ENCODE data around the gene DOCK1. TPM values are rescaled to one million over a fixed set of nuclear protein-coding genes. Genes with fewer than 3 reads are reported as not detected.

The DOCK1 gene
- total RNA-seq, 1 experiment from 2014 or later, result 82.2 TPM

DNA sequence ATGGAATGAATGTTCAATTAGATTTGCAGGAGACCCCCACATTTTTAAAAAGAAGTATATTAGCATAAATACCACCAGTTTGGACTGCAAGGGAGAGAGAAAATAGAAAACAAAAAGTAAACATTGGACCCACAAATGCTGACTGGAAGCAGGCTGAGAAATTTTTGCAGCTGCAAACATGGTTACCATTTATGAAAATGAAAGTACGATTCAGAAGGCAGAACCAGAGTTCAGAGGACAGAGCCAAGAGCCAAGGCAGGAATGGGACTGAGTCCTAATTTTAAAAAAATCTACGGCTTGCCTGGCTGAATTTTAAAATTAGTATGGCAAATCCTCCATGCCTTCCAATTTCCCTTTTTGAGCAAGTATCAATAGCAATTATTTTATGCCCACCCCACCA lies 569.3 kb downstream of the DOCK1 start:
- CTCF ChIA-PET, result no interaction called here
- H3K4me3 ChIP-seq (ENCODE audit: low read depth, low read length), result no peak overlapping the region
- Mint-ChIP-seq H3K36me3 (ENCODE audit: insufficient read depth, unreplicated experiment) (no peaks in the 10 kb centered on the region), H3K4me1 (ENCODE audit: low read depth, unreplicated experiment) (no peaks in the 10 kb centered on the region), H3K27ac (ENCODE audit: unreplicated experiment) (no peak overlapping the region), H3K27me3 (ENCODE audit: insufficient read depth, unreplicated experiment) (peaks cover 27% of the 10 kb centered on the region), H3K9me3 (ENCODE audit: unreplicated experiment) (no peaks in the 10 kb centered on the region), H3K4me3 (ENCODE audit: unreplicated experiment) (no peak overlapping the region)
- H3K9me3 ChIP-seq, result no peaks in the 10 kb centered on the region
- BruUV-seq (replicated peaks), result no TSS peak
- no peaks in the 10 kb centered on the region for H3K36me3 ChIP-seq (ENCODE audit: control insufficient read depth, insufficient read depth, low read length)
- H3K4me1 ChIP-seq, result no peaks in the 10 kb centered on the region
- H3K27me3 ChIP-seq (replicated peaks; ENCODE audit: control insufficient read depth, insufficient read depth, low read length), result no peaks in the 10 kb centered on the region
- DNase-seq, result no peak
- POLR2A ChIA-PET, result no interaction called here
- TF ChIP-seq, protein P1, sequence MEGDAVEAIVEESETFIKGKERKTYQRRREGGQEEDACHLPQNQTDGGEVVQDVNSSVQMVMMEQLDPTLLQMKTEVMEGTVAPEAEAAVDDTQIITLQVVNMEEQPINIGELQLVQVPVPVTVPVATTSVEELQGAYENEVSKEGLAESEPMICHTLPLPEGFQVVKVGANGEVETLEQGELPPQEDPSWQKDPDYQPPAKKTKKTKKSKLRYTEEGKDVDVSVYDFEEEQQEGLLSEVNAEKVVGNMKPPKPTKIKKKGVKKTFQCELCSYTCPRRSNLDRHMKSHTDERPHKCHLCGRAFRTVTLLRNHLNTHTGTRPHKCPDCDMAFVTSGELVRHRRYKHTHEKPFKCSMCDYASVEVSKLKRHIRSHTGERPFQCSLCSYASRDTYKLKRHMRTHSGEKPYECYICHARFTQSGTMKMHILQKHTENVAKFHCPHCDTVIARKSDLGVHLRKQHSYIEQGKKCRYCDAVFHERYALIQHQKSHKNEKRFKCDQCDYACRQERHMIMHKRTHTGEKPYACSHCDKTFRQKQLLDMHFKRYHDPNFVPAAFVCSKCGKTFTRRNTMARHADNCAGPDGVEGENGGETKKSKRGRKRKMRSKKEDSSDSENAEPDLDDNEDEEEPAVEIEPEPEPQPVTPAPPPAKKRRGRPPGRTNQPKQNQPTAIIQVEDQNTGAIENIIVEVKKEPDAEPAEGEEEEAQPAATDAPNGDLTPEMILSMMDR (IDR thresholded peaks at IDR 0.05; ENCODE audit: insufficient read depth in 1 of 2, low read depth in 1 of 2, low read length in 1 of 2, severe bottlenecking in 1 of 2, unreplicated experiment in 1 of 2), result no peak
- intact Hi-C loops (cut with micrococcal nuclease; ENCODE audit: unreplicated experiment), result no loop called here

DNA sequence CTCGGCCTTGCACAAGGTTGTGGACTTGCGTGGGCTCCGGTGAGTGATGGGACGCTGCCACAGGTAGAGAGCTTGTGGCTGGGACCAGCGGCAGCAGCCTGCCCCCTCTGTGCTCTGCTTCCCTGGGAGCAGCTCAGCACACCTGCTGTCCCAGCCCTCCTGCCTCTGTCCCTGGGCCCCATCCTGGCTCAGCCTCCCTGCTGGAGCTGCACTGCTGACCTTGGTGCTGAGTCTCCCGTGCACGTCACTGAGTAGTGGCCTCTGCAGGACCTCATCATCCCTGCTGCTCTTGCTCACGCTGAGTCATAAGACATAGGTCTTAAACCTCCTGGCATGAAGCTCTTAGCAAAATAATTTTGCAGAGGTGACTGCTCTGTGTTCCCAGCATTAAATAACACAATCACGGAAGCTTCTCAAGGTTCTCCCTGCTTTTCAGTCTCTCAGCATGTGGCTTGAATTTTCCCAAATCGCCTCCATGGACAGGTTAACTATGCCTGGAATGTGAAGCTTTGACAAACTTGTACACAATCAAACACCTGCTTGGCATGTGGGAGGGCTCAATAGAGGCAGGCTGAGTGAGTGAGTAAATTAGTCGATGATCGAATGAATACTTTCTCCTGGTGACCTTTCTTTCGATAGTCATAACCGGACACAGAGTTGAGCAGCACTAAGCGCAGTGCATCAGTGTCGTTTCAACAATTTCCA lies 580.1 kb downstream of the DOCK1 start:
- H3K9me3 Mint-ChIP-seq (ENCODE audit: unreplicated experiment), result no peaks in the 10 kb centered on the region
- no peaks in the 10 kb centered on the region for H3K36me3 Mint-ChIP-seq (ENCODE audit: insufficient read depth, unreplicated experiment)
- peak; percentile 55 to 58 for DNase-seq
- TF ChIP-seq, protein P1 (IDR thresholded peaks at IDR 0.05; ENCODE audit: insufficient read depth in 1 of 2, low read depth in 1 of 2, low read length in 1 of 2, severe bottlenecking in 1 of 2, unreplicated experiment in 1 of 2), result no peak
- peaks cover 33% of the 10 kb centered on the region for H3K27me3 Mint-ChIP-seq (ENCODE audit: insufficient read depth, unreplicated experiment)
- H3K4me1 Mint-ChIP-seq (ENCODE audit: low read depth, unreplicated experiment), result peaks cover 9% of the 10 kb centered on the region
- no peaks in the 10 kb centered on the region for H3K36me3 ChIP-seq (ENCODE audit: control insufficient read depth, insufficient read depth, low read length)
- no peaks in the 10 kb centered on the region; the same call in 1 of the 2 replicates for H3K27me3 ChIP-seq (replicated peaks; ENCODE audit: control insufficient read depth, insufficient read depth, low read length)
- H3K4me3 ChIP-seq (ENCODE audit: low read depth, low read length), result no peak overlapping the region
- POLR2A ChIA-PET, result no interaction called here
- H3K4me3 Mint-ChIP-seq (ENCODE audit: unreplicated experiment), result no peak overlapping the region
- H3K27ac Mint-ChIP-seq (ENCODE audit: unreplicated experiment), result no peak overlapping the region
- BruUV-seq (replicated peaks), result no TSS peak
- CTCF ChIA-PET, result interaction anchor here (0.6 kb wide), 1 partner anchor 1094 kb away, joined by 4 read pairs; no protein-coding TSS in a partner anchor
- H3K9me3 ChIP-seq, result no peaks in the 10 kb centered on the region
- H3K4me1 ChIP-seq, result peaks cover 5% of the 10 kb centered on the region; the same call in 1 of the 2 replicates
- intact Hi-C loops (cut with micrococcal nuclease; ENCODE audit: unreplicated experiment), result no loop called here

DNA sequence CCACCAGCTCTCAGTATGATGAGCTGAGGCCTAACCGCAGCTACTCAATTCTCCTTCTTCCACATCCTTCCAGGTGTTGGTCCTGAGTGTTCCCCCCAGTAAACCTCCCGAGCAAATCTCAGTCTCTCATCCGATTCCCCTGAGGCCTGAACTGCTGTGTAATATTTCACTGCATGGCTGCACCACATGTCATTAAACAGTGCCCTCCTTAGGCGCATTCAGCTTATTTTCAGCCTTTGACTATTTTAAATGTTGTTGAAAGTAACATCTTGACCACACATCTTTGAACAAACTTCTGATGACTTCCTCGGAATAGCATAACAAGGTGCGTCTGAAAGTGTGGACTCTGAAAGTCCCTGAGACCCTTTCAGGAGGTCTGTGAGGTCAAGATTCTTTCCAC lies 581.1 kb downstream of the DOCK1 start:
- Mint-ChIP-seq H3K4me3 (ENCODE audit: unreplicated experiment) (no peak overlapping the region), H3K27ac (ENCODE audit: unreplicated experiment) (no peak overlapping the region), H3K27me3 (ENCODE audit: insufficient read depth, unreplicated experiment) (peaks cover 30% of the 10 kb centered on the region), H3K36me3 (ENCODE audit: insufficient read depth, unreplicated experiment) (no peaks in the 10 kb centered on the region), H3K9me3 (ENCODE audit: unreplicated experiment) (no peaks in the 10 kb centered on the region), H3K4me1 (ENCODE audit: low read depth, unreplicated experiment) (peaks cover 9% of the 10 kb centered on the region)
- no peak for DNase-seq
- POLR2A ChIA-PET, result no interaction called here
- Histone ChIP-seq H3K4me3 (ENCODE audit: low read depth, low read length) (no peak overlapping the region), H3K4me1 (peaks cover 5% of the 10 kb centered on the region; the same call in 1 of the 2 replicates), H3K27me3 (replicated peaks; ENCODE audit: control insufficient read depth, insufficient read depth, low read length) (no peaks in the 10 kb centered on the region; the same call in 1 of the 2 replicates), H3K9me3 (no peaks in the 10 kb centered on the region), H3K36me3 (ENCODE audit: control insufficient read depth, insufficient read depth, low read length) (no peaks in the 10 kb centered on the region)
- CTCF ChIA-PET, result interaction anchor here (0.6 kb wide), 1 partner anchor 1095 kb away, joined by 4 read pairs; no protein-coding TSS in a partner anchor
- BruUV-seq (replicated peaks), result no TSS peak
- intact Hi-C loops (cut with micrococcal nuclease; ENCODE audit: unreplicated experiment), result no loop called here
- TF ChIP-seq, protein P1 (IDR thresholded peaks at IDR 0.05; ENCODE audit: insufficient read depth in 1 of 2, low read depth in 1 of 2, low read length in 1 of 2, severe bottlenecking in 1 of 2, unreplicated experiment in 1 of 2), result no peak
